GM18873 (cell line): ENCODE data around the gene MED12L.
A peak's percentile ranks its signal among the peaks of the same experiment; 100 is the strongest.

Experiments
- ATAC-seq: cut with Tn5 transposase; IDR thresholded peaks from one replicate; pipeline ENCODE4 v1.9.1; 2021; ENCODE audit warnings: mild to moderate bottlenecking, moderate library complexity, moderate number of reproducible peaks; ENCODE audit not compliant: unreplicated experiment, low FRiP score

The MED12L gene

GRCh38 chr3:151393146-151393830, 307.8 kb downstream of the MED12L start:
- no peak for ATAC-seq

DNA sequence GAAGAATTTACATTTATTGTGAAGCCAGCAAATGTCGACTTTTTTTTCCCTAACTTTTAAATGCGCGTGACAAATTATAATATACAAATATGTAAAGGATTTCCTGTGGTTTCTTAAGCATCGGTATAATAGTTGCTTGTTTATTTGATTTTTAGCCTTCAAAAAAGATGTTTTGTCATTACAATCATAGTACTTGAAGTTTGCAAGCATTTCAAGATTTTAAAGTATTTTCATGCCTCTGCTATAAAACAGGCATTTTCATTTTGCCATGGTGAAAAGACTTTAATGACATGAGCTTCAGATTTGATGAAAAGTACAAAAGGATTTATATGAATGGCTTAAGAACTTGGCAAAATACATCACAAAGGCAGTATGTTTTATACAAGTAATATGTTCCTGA, 308.5 kb downstream of the MED12L start:
- no peak for ATAC-seq

GRCh38 chr3:151394611-151395010, 309.1 kb downstream of the MED12L start:
- ATAC-seq = no peak

DNA sequence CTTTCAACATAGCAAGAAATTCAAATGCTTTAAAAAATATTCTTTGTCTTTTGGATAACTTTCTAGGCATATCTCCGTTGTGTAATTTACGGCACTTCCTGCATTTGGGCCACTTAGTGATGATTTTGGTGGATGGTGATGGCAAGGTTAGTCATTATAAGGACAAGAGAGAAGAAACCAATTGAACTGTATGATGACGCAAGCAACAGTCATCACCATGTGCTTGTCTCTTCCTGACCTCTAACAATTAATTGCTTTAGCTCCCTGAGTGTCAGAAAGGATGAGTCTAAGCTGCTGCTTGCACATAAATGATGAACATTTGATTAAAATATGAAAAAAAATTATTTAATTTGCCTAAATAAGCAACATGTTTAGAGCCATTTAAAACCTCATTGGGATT, 310.3 kb downstream of the MED12L start:
- ATAC-seq = no peak

DNA sequence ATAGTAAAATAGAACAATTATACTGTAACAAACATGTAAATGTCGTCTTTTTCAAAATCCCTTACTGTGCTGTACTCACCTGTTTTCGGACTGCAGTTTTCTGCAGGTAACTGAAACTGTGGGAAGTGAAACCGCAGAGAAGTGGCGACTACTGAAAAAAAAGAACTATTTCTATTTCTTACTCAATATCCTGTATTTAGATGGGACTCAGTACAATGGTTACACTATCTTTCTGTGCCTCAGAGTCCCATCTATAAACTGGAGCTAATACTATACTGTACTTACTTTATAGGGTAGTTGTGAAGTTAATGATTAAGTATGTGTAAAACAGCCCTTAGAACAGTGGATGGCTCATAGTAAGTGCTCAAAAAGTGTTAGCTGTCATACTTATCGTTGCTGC, 313.4 kb downstream of the MED12L start:
- ATAC-seq = peak; percentile 78

GRCh38 chr3:151400341-151400740, 314.9 kb downstream of the MED12L start:
- ATAC-seq = no peak

GRCh38 chr3:151402349-151402748, 316.9 kb downstream of the MED12L start:
- no peak for ATAC-seq

- no peak for ATAC-seq
Measured at GRCh38 chr3:151403246-151403645, 317.8 kb downstream of the MED12L start.

DNA sequence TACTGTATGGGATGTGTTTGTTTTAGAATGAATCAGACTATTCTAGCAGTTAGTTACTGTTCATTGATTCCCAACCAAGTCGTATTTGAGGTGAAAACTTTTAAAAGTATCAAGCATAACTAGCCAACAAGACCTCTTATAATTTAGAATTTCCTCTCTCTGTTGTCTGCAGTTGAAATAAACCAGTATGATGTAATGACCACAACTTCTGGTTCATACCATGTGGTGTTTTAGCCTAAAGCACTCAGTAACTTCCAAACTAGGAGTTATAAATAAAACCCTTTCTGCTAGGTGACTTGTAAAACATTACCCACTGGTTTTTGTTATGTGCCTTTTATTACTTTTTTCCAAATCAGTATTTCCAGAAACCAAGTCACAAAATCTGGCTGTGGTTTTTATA, 318.9 kb downstream of the MED12L start:
- ATAC-seq = peak; percentile 78

DNA sequence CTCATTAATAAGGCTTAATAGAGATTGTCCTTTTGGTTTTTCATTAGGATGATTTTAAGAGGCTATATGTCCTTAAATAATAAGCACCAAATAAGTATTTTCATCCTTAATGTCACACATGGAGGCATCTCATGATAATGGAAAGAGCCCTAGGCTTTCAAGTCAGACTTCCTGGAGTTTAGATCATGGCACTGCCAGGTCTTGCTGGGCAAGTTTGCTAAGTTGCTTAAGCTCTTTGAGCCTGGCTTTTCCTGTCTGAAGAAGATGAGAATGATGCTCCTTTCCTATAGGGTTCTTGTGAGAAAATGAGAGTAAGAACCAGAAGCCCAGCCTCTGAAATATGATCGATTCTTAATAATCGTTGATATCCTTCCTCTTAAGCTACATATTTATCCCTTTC, 322.5 kb downstream of the MED12L start:
- ATAC-seq = no peak

DNA sequence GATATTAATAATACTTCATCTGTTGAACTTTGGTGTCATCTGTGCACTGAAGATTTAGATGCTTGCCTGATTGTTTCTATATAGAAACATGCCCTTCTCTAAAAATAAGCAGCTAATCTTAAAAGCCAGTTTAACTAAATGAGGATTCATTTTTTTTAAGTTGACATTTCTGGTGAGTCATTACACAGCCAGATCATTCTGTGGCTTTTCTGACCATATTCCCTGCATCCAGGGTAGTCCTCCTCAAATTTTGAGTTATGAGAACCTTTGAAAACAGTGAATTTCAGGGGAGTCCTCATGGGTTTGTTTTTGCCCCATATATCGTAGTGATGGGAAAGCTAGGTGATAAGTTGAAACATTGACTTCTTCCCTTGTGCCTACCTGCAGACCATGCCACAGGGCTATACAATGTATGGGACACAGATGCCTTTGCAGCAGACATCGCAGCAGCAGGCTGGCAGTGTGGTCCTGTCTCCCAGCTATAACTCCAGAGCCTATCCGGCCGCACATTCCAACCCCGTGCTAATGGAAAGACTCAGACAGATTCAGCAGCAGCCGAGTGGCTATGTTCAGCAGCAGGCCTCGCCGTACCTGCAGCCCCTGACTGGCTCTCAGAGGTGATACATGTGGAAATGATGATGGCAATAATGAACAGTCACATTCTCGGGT, 325.6 kb downstream of the MED12L start:
- no peak for ATAC-seq

GRCh38 chr3:151412989-151413388, 327.5 kb downstream of the MED12L start:
- ATAC-seq = no peak

- no peak for ATAC-seq
Measured at GRCh38 chr3:151415289-151415688, 329.8 kb downstream of the MED12L start.

- ATAC-seq = no peak
Measured at GRCh38 chr3:151419806-151420205, 334.3 kb downstream of the MED12L start.

DNA sequence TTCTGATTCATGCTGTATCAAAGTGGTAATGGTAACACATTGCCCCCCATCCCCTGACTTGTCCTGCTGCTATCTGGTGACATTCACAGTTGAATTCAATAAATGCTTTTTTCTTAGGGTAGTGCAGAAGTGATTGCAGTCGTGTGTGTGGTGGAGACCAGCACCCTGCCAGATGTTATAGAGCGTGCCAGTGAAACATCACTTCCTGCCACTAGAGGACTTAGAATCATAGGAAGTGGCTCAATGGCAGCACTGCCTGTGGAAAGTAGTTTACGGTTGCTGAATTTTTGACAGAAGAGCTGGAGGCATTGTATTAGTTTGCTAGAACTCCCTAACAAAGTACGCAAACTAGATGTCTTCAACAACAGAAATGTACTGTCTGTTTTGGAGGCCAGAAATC, 336.5 kb downstream of the MED12L start:
- ATAC-seq = no peak

DNA sequence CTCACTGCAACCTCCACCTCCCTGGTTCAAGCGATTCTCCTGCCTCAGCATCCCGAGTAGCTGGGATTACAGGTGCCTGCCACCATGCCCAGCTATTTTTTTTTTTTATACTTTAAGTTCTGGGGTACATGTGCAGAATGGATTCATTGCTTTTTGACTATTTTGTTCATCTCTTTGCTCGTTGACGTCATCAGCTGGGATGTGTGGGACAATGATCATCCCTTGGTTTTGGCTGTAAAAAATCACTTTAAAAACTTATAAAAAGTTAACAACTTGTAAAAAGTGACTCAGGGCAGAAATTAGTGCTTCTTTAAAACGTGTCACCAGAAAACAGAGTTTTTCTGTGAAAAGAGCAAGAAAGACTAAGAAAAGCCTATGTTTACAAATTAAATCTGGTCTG, 337.6 kb downstream of the MED12L start:
- ATAC-seq = no peak

GRCh38 chr3:151425627-151426340, 340.3 kb downstream of the MED12L start:
- no peak for ATAC-seq

- ATAC-seq = peak; percentile 70
Measured at GRCh38 chr3:151426341-151426657, 340.8 kb downstream of the MED12L start.

- ATAC-seq = no peak
Measured at GRCh38 chr3:151428386-151428785, 342.9 kb downstream of the MED12L start.

- ATAC-seq = no peak
Measured at GRCh38 chr3:151430821-151431484, 345.5 kb downstream of the MED12L start.

DNA sequence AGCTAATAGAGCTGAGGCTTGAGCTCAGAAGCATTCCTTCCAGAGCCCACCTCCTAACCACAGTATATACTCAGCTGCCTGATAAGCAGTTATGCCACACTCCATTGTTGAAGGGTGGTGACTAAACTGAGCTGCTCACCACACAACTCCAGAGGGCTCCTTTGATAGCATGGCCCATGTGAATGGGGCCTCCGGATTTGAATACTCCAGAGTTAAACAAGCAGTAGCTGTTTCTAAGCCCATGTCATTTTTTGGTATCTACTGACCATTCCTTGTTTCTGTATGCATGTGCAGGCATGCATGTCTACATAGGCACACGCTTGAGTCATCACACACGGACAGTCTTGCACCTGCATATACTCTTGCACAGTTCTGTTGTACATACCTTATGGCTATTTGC, 346.5 kb downstream of the MED12L start:
- no peak for ATAC-seq
